BLaER1 treated with 17β-estradiol and CSF1 and Interleukin-3, amounts not matched to agents 10 nM and 100 nM (cell line): ENCODE results near the gene CEP131.

Source experiments
- H3K27ac ChIP-seq, 11 experiments: shearing (Covaris generic); formaldehyde crosslinking; 2 replicates each; pipeline ENCODE4 v1.8.1; 2022
- H3K27me3 ChIP-seq, 11 experiments: shearing (Covaris generic); formaldehyde crosslinking; 2 replicates each; pipeline ENCODE4 v1.8.1; 2022
- H3K36me3 ChIP-seq, 11 experiments: shearing (Covaris generic); formaldehyde crosslinking; 2 replicates each; pipeline ENCODE4 v1.8.1; 2022
- H3K4me1 ChIP-seq, 10 experiments: shearing (Covaris generic); formaldehyde crosslinking; 2 replicates each; pipeline ENCODE4 v1.8.1; 2022
- H3K4me2 ChIP-seq, 11 experiments: shearing (Covaris generic); formaldehyde crosslinking; 2 replicates each; pipeline ENCODE4 v1.8.1; 2022
- H3K4me3 ChIP-seq, 10 experiments: shearing (Covaris generic); formaldehyde crosslinking; 2 replicates each; pipeline ENCODE4 v1.8.1; 2022
- H3K9ac ChIP-seq, 11 experiments: shearing (Covaris generic); formaldehyde crosslinking; 2 replicates each; pipeline ENCODE4 v1.8.1; 2022
- H3K9me3 ChIP-seq, 11 experiments: shearing (Covaris generic); formaldehyde crosslinking; replicated peaks in 1 of 11; 2 replicates each; pipeline ENCODE4 v1.8.1; 2022
- H4K20me1 ChIP-seq, 11 experiments: shearing (Covaris generic); formaldehyde crosslinking; 2 replicates each; pipeline ENCODE4 v1.8.1; 2022
- Cebpa-rat ChIP-seq, 11 experiments: shearing (Covaris generic); IDR thresholded peaks; 2 replicates each; pipeline ENCODE4 v1.8.1; 2022

CEP131 gene

GRCh38 chr17:81202318-81202717 lies 20.4 kb downstream of the CEP131 start:
- no peak overlapping the region for H3K9ac ChIP-seq
- no peak for TF ChIP-seq Cebpa-rat (IDR thresholded peaks at IDR 0.05)
- H3K9me3 ChIP-seq: no peaks in the 10 kb centered on the region
- peak overlapping the region in 4 of 11 experiments; percentile 22 to 53 (median 39); a peak in 8 of 22 replicates for H3K4me2 ChIP-seq
- H3K36me3 ChIP-seq: peaks cover 0 to 60% (median 36%) of the 10 kb centered on the region in 11 experiments; a peak in 16 of 22 replicates
- no peak overlapping the region for H3K4me3 ChIP-seq
- H4K20me1 ChIP-seq: peaks cover 0 to 50% (median 19%) of the 10 kb centered on the region in 11 experiments; a peak in 17 of 22 replicates
- H3K27ac ChIP-seq: no peak overlapping the region
- H3K4me1 ChIP-seq: peaks cover 18 to 76% (median 50%) of the 10 kb centered on the region in 10 experiments
- H3K27me3 ChIP-seq: no peaks in the 10 kb centered on the region

GRCh38 chr17:81200695-81201580 lies 21.8 kb downstream of the CEP131 start:
- TF ChIP-seq Cebpa-rat (IDR thresholded peaks at IDR 0.05): no peak
- Histone ChIP-seq H3K9ac (peak overlapping the region in 8 of 11 experiments; percentile 20 to 49 (median 31); a peak in 9 of 22 replicates), H3K4me3 (no peak overlapping the region), H3K36me3 (peaks cover 0 to 67% (median 47%) of the 10 kb centered on the region in 11 experiments; a peak in 18 of 22 replicates), H3K27me3 (no peaks in the 10 kb centered on the region), H3K4me2 (peak overlapping the region; percentile 57 to 90 (median 73)), H4K20me1 (peaks cover 0 to 47% (median 7%) of the 10 kb centered on the region in 11 experiments; a peak in 10 of 22 replicates), H3K4me1 (peaks cover 13 to 68% (median 41%) of the 10 kb centered on the region in 10 experiments), H3K27ac (peak overlapping the region in 8 of 11 experiments; percentile 21 to 68 (median 52); a peak in 12 of 22 replicates), H3K9me3 (no peaks in the 10 kb centered on the region)

- TF ChIP-seq Cebpa-rat (IDR thresholded peaks at IDR 0.05): no peak
- H3K36me3 ChIP-seq: peaks cover 5 to 74% (median 53%) of the 10 kb centered on the region in 11 experiments; a peak in 18 of 22 replicates
- H3K4me2 ChIP-seq: peak overlapping the region; percentile 57 to 90 (median 73)
- peak overlapping the region in 8 of 11 experiments; percentile 20 to 49 (median 28); a peak in 10 of 22 replicates for H3K9ac ChIP-seq
- no peaks in the 10 kb centered on the region for H3K9me3 ChIP-seq
- peaks cover 0 to 53% (median 4%) of the 10 kb centered on the region in 11 experiments; a peak in 10 of 22 replicates for H4K20me1 ChIP-seq
- H3K27ac ChIP-seq: peak overlapping the region in 7 of 11 experiments; percentile 21 to 68 (median 53); a peak in 11 of 22 replicates
- peaks cover 13 to 66% (median 39%) of the 10 kb centered on the region in 10 experiments for H3K4me1 ChIP-seq
- no peak overlapping the region for H3K4me3 ChIP-seq
- H3K27me3 ChIP-seq: no peaks in the 10 kb centered on the region
Measured at GRCh38 chr17:81200201-81200600, 22.6 kb downstream of the CEP131 start.

- no peak for TF ChIP-seq Cebpa-rat (IDR thresholded peaks at IDR 0.05)
- Histone ChIP-seq H3K4me3 (no peak overlapping the region), H3K27me3 (no peaks in the 10 kb centered on the region), H4K20me1 (peaks cover 0 to 54% (median 5%) of the 10 kb centered on the region in 11 experiments; a peak in 10 of 22 replicates), H3K4me2 (no peak overlapping the region), H3K36me3 (peaks cover 5 to 81% (median 50%) of the 10 kb centered on the region in 11 experiments; a peak in 18 of 22 replicates), H3K4me1 (peaks cover 13 to 59% (median 37%) of the 10 kb centered on the region in 10 experiments), H3K9me3 (no peaks in the 10 kb centered on the region), H3K27ac (no peak overlapping the region), H3K9ac (no peak overlapping the region)
Measured at GRCh38 chr17:81199482-81199830, 23.3 kb downstream of the CEP131 start.

GRCh38 chr17:81198826-81199481 lies 23.8 kb downstream of the CEP131 start:
- H3K36me3 ChIP-seq: peaks cover 5 to 82% (median 54%) of the 10 kb centered on the region in 11 experiments; a peak in 18 of 22 replicates
- H3K4me2 ChIP-seq: no peak overlapping the region
- H3K9me3 ChIP-seq: no peaks in the 10 kb centered on the region

GRCh38 chr17:81197831-81198490 lies 24.8 kb downstream of the CEP131 start:
- H3K36me3 ChIP-seq: peaks cover 2 to 82% (median 58%) of the 10 kb centered on the region in 11 experiments; a peak in 18 of 22 replicates
- peak overlapping the region in 6 of 11 experiments; percentile 22 to 52 (median 26); a peak in 10 of 22 replicates for H3K4me2 ChIP-seq
- H3K9ac ChIP-seq: no peak overlapping the region; a peak in 1 of 22 replicates
- H4K20me1 ChIP-seq: peaks cover 0 to 56% (median 0%) of the 10 kb centered on the region in 11 experiments; a peak in 6 of 22 replicates
- H3K4me3 ChIP-seq: no peak overlapping the region
- H3K27ac ChIP-seq: no peak overlapping the region
- H3K9me3 ChIP-seq: no peaks in the 10 kb centered on the region
- H3K27me3 ChIP-seq: no peaks in the 10 kb centered on the region
- peaks cover 13 to 54% (median 37%) of the 10 kb centered on the region in 10 experiments for H3K4me1 ChIP-seq
- no peak for TF ChIP-seq Cebpa-rat (IDR thresholded peaks at IDR 0.05)

More at GRCh38 chr17:81198826-81199481, 23.8 kb downstream of the CEP131 start:
- H3K4me3 ChIP-seq: no peak overlapping the region
- no peak overlapping the region; a peak in 1 of 22 replicates for H3K9ac ChIP-seq
- no peaks in the 10 kb centered on the region for H3K27me3 ChIP-seq
- H3K4me1 ChIP-seq: peaks cover 13 to 58% (median 37%) of the 10 kb centered on the region in 10 experiments
- H4K20me1 ChIP-seq: peaks cover 0 to 54% (median 1%) of the 10 kb centered on the region in 11 experiments; a peak in 9 of 22 replicates
- no peak for TF ChIP-seq Cebpa-rat (IDR thresholded peaks at IDR 0.05)
- H3K27ac ChIP-seq: no peak overlapping the region

GRCh38 chr17:81197409-81197795 lies 25.4 kb downstream of the CEP131 start:
- no peak overlapping the region for H3K4me3 ChIP-seq
- H3K9ac ChIP-seq: no peak overlapping the region; a peak in 1 of 22 replicates
- H3K9me3 ChIP-seq: no peaks in the 10 kb centered on the region
- H3K4me1 ChIP-seq: peaks cover 13 to 48% (median 34%) of the 10 kb centered on the region in 10 experiments
- no peak for TF ChIP-seq Cebpa-rat (IDR thresholded peaks at IDR 0.05)
- H4K20me1 ChIP-seq: peaks cover 0 to 57% (median 0%) of the 10 kb centered on the region in 11 experiments; a peak in 6 of 22 replicates
- peaks cover 0 to 78% (median 58%) of the 10 kb centered on the region in 11 experiments; a peak in 17 of 22 replicates for H3K36me3 ChIP-seq
- H3K4me2 ChIP-seq: peak overlapping the region in 8 of 11 experiments; percentile 20 to 52 (median 26); a peak in 13 of 22 replicates
- H3K27me3 ChIP-seq: no peaks in the 10 kb centered on the region
- no peak overlapping the region for H3K27ac ChIP-seq
